Retinal pigment epithelial cell (primary cell): ENCODE data around the gene ZNF284.
"Not testable (repeated sequence)": the region's sequence is repeated elsewhere in the genome, so short reads cannot be mapped to it uniquely, and the experiment has no call there.

Source experiments
- DNase-seq: peaks from one replicate; pipeline ENCODE4 v3.0.0-alpha.2; 2010; ENCODE audit warnings: low read depth
- H3K4me3 ChIP-seq: 2 replicates; pipeline ENCODE4 v1.5.1; 2011; ENCODE audit warnings: mild to moderate bottlenecking, low read length, control low read depth, moderate library complexity
- CTCF ChIP-seq: conservative IDR thresholded peaks from 2 replicates; pipeline ENCODE4 v1.5.1; 2011; ENCODE audit warnings: low read depth, low read length, control low read depth, inconsistent platforms

The ZNF284 gene

GRCh38 chr19:44109458-44109857 lies 37.5 kb downstream of the ZNF284 start:
- no peak for DNase-seq
- TF ChIP-seq CTCF = no peak
- no peak overlapping the region for H3K4me3 ChIP-seq

- peak overlapping the region; percentile 97 for H3K4me3 ChIP-seq
- peak; percentile 71 for DNase-seq
- TF ChIP-seq CTCF = no peak
Measured at GRCh38 chr19:44111910-44112463, 40.0 kb downstream of the ZNF284 start.

GRCh38 chr19:44112802-44113137 lies 40.8 kb downstream of the ZNF284 start:
- TF ChIP-seq CTCF = no peak

GRCh38 chr19:44113138-44113783 lies 41.3 kb downstream of the ZNF284 start, which contains the start of gene ZNF225:
Gene ZNF225, plus strand, starts transcription at chr19:44113399. Its CDS starts 2,429 bp downstream, at chr19:44115828.
- DNase-seq = peak; percentile 96
- H3K4me3 ChIP-seq = peak within 1 kb of the TSS; percentile 97
- TF ChIP-seq CTCF = no peak

More at GRCh38 chr19:44112802-44113137, 40.8 kb downstream of the ZNF284 start:
- no peak for DNase-seq
- peak overlapping the region; percentile 97 for H3K4me3 ChIP-seq

GRCh38 chr19:44113784-44114390 lies 41.9 kb downstream of the ZNF284 start:
- TF ChIP-seq CTCF = no peak
- no peak for DNase-seq
- peak overlapping the region; percentile 97 for H3K4me3 ChIP-seq

GRCh38 chr19:44121162-44121561 lies 49.2 kb downstream of the ZNF284 start:
- not testable (repeated sequence) for H3K4me3 ChIP-seq, DNase-seq

GRCh38 chr19:44131955-44132354 lies 60.0 kb downstream of the ZNF284 start:
- H3K4me3 ChIP-seq = no peak overlapping the region
- no peak for TF ChIP-seq CTCF

More at GRCh38 chr19:44131955-44132354, 60.0 kb downstream of the ZNF284 start:
- DNase-seq = no peak
